Ovary (tissue), 3 donors: ENCODE measurements around the gene A4GALT.

Experiments used
- CTCF ChIP-seq, 3 donors: fragments of 450-650 bp in 2 of 3; fragments of 200-600 bp in 1 of 3; IDR thresholded peaks; one replicate each; pipeline versions ENCODE4 v1.5.1 to v1.8.0; 2016 to 2022; ENCODE audit warnings: antibody characterized with exemption in 3 of 3, mild to moderate bottlenecking in 1 of 3
- EP300 ChIP-seq: sonication (generic); formaldehyde crosslinking; IDR thresholded peaks from one replicate; pipeline ENCODE4 v1.6.1; 2017; ENCODE audit warnings: antibody characterized with exemption
- POLR2A ChIP-seq: fragments of 450-650 bp; IDR thresholded peaks from one replicate; pipeline ENCODE4 v1.6.1; 2017; ENCODE audit warnings: antibody characterized with exemption, mild to moderate bottlenecking, moderate library complexity
- donor health status: DM: no; HTN: no; CAD: no.

GRCh38 chr22:42707496-42707895 is 13.2 kb downstream of the A4GALT start:
- TF ChIP-seq CTCF (IDR thresholded peaks at IDR 0.05) (no peak), POLR2A (no peak), EP300 (no peak)
